HG03095 (cell line): ENCODE measurements around the gene GPR137B.
"Not testable (repeated sequence)": the region's sequence is repeated elsewhere in the genome, so short reads cannot be mapped to it uniquely, and the experiment has no call there.

Source experiments
- ATAC-seq: cut with Tn5 transposase; IDR thresholded peaks from one replicate; pipeline ENCODE4 v1.9.1; 2021; ENCODE audit warnings: moderate library complexity; ENCODE audit not compliant: unreplicated experiment

The GPR137B gene

GRCh38 chr1:236144033-236144432 is 1.7 kb downstream of the GPR137B start:
- ATAC-seq: no peak

DNA sequence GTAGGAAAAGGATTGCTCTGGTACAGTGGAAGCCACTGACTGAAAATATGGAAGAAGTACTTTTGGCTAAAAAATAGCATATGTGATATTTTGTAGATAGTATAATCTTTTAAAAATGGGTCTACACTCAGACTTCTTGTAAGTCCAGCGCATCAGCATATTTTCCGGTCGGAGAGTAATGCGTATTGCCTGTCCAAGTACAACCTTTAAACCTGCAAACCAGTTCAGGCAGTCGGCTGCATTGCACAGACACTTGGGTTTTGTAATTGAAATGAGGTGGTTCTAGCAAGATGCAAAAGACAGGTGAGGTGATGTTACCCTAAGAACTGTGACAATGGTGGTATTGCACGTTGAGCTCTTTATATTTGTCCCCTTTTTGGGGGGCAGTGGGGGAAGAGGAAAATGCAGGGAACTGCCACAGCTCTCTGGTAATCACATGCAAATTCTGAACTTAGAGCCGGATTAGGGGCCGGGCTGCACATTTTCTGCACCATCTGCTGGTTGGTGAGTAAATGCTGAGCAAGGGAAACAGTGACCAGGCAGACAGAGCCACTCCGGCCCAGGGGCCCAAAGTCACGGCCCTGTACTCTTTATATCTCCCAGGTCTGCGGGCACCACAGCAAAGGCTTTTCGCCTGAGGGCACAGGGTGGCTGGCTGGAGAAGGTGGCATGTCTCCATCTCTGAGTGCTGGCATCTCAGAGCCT is 2.3 kb downstream of the GPR137B start:
- ATAC-seq: peak; percentile 28

GRCh38 chr1:236147068-236147467 is 4.7 kb downstream of the GPR137B start:
- no peak for ATAC-seq

DNA sequence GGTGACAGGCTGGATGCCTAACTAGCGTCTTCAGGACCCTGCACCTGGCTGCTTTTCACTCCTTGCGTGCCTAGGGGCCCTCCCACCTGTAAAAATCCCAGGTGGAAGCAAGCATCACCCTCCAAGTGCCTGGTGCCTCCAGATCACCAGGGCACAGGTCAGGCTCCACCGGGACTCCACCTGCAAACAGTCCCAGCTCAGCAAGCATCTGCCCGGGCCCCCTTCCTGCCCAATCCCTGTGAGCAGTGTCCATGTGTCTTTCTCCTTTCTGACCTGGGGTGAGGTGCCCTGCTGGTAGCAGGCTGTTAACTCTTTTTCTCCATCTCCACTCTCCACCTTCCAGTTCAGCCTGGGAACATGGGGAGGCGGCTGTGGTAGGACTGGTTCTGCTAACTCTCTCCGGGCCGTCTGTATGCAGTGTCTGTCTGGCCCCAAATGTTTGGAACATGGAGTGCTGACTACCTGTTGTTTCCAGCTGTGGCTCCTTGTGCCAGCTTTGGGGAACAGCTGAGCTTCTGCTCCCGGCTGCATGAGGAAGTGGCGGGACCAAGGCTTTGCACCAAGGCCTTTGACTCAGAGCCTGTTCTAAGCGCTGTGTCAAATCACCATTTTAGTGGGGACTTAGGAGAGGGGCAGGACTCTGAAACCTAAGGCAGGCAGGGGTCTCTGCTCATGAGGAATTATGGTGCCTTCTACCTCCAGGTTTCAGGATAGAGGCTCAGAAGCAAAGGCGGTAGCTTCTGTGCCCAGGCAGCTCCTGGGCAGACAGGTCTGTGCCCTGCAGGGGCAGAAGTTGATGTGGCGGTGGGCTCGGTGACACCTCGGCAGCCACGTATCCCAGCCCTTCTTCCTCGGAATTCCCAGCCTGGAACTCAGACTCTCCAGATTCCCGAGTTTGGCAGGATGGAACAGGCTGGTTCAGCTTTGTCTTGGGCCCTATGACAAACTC is 5.5 kb downstream of the GPR137B start:
- ATAC-seq: no peak

DNA sequence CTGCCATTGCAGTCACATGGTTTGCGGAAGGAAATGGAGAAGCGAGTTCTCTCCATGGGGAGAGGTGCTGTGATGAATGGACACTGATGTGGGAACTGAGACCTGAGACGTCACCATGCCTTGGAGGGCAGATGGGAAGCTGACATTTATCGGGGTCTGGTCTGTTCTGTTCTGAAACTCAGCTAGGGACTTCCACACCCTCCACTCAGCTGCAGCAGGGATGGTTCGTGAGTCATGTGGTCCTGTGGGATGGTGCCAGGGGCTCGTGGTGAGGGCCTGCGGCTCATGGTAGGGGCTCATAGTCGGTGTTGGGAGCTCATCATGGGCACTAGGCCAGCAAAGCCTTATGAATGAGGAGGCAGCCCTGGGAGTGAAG is 6.1 kb downstream of the GPR137B start:
- ATAC-seq: no peak

DNA sequence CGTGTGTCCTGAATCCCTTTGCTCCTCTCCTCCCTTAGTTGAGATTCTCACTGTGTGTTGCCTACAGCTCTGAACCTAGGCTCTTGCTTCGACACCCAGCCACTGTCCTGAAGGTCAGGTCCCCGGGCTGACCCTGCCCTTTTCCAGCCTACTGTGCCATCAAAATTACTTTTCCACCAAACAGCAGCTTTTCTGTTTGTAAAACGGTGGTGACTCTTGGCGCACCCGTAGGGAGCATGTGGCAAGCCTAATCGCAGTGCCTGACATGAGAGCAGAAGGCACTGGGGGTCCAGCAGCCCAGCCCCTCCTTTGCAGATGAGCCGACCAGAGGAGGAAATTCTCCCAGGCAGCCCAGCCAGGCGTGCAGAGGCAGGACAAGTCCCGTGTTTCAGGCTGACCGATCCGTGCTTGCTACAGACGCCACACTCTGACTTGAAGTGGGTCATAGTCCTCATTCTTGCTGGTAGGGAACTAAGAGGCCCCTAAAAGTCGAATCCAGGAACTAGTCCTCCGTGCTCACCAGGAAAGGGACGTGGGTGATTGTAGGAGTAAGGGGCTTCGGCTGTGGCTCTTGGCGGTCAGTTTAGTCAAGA is 6.8 kb downstream of the GPR137B start:
- ATAC-seq: no peak

DNA sequence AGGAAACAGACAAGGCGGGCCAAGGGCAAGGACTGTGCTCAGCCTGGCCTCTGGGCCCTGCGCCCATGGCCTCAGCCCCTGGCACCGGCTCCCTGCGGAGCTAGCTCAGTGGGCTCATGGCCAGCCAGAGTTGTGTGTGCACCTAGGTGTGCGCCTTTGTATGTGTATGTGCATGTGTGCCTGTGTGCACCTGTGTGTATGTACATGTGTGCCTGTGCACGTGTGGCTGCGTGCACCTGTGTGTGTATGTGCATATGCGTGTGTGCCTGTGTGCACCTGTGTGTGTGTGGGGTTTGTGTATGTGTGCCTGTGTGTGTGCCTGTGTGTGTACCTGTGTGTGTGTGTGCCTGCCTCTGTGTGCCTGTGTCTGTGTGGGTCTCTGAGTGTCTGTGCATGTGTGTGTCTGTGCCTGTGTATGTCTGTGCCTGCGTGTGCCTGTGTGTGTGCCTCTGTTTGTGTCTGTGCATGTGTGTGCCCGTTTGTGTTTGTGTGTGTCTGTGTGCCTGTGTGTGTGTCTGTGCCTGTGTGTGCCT is 7.4 kb downstream of the GPR137B start:
- no peak for ATAC-seq

- no peak for ATAC-seq
These were observed 8.1 kb downstream of the GPR137B start for GRCh38 chr1:236150311-236150955.

- no peak for ATAC-seq
These were observed 8.6 kb downstream of the GPR137B start for GRCh38 chr1:236150986-236151385.

DNA sequence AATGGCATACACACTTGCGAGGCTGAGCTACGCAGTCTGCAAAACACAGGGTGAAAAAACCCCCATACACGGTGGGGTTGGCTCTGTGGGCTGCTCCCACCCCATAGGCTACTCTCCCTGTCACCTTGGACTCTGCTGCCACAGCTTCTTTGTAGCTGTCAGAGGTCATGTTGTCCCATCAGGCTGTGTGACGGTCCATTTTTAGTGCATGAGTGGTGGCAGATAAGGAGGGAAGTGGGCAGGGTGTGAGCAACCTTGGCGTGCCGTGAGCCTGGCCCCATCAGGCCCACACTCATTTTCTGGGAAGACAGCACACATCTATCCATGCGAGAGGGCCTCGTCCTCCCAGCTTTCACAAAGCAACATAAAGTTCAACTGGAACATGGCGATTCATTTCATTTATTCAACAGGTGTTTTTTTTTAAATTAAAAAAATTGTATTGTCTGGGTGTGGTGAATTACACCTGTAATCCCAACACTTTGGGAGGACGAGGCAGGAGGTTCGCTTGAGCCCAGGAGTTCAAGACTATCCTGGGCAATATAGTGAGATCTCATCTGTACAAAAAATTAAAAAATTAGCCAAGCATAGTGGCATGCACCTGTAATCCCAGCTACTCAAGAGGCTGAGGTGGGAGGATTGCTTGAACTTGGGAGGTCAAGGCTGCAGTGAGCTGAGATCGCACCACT is 9.5 kb downstream of the GPR137B start:
- ATAC-seq: no peak

GRCh38 chr1:236154126-236154525 is 11.8 kb downstream of the GPR137B start:
- no peak for ATAC-seq

DNA sequence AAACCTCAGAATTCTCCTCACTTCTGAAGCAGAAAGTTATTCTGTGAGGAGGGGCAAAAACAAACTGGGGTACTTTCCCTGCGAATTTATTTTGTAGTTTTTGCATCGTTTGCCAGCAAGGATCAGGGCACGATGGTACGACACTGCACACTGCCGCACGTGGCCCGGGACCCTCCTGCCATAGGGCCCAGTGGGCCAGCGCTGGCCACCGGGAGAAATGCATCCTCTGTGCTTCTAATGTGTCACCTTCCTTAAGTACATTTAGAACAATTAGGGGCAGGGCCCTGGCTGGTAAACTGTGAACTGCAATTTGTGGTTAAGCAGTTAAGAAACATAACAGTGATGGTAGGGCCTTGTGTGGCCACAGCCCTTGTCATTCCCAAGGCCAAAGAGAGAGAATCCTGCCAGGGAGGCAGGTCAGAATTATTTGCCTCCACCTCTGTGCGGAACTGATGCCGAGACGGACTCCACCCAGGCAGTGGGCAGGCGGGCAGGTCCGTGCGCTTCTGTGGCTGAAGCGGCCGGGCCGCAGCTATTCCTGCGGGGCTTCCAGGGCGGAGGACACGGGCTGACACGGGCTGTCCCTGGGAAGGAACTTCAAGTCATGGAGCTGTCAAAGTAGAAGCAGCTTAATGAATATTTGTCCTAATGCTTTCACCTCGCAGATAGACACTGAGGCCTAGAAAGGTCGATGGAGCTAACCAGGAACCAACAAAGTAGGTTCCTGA is 12.5 kb downstream of the GPR137B start:
- ATAC-seq: no peak

DNA sequence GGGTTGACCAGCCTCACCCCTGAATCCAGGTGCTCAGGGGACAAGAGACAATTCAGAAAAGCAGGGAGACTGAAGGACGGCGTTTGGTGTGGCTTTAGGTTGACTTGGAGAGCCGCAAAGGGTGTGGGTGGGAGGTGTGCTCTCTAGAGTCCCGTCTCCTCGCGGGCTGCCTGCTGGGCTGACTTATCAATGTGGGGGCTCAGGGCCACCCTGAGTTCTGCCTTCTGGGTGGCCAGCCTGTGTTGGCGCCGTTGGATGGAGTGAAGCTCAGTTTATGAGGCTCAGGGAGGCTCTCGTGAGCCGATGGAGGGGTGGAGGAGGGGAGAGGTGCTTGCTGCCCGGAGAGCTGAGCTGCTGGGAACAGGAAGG is 13.0 kb downstream of the GPR137B start:
- ATAC-seq: no peak

- no peak for ATAC-seq
These were observed 13.6 kb downstream of the GPR137B start for GRCh38 chr1:236155841-236156503.

- ATAC-seq: peak; percentile 82
These were observed 14.3 kb downstream of the GPR137B start for GRCh38 chr1:236156512-236157208.

DNA sequence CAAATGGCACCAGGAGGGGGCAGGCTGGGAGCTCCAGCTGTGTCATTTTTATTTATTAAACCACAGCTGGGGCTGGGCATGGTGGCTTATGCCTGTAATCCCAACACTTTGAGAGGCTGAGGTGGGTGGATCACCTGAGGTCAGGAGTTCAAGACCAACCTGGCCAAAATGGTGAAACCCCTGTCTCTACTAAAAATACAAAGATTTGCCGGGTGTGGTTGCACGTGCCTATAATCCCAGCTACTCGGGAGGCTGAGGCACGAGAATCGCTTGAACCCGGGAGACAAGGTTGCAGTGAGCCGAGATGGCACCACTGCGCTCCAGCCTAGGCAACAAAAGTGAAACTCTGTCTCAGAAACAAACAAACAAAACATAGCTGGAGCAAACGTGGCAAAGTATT is 15.7 kb downstream of the GPR137B start:
- not testable (repeated sequence) for ATAC-seq

DNA sequence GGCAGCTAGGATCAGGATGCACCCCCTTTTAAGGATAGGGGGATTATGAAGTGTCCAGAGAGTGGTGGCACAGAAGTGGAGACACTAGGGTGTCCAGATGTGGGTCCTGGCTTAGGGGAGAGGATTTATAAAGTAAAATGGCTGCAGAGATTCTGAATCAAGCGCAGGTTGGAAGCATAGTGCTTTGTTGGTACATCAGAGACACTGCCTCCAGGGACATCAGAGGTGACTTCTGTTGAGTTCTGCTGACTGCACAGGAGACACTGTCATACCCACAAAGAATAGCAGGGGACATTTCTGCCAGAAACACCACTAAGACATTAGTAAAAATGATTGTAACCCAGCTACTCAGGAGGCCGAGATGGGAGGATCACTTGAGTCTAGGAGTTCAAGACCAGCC is 16.4 kb downstream of the GPR137B start:
- no peak for ATAC-seq

DNA sequence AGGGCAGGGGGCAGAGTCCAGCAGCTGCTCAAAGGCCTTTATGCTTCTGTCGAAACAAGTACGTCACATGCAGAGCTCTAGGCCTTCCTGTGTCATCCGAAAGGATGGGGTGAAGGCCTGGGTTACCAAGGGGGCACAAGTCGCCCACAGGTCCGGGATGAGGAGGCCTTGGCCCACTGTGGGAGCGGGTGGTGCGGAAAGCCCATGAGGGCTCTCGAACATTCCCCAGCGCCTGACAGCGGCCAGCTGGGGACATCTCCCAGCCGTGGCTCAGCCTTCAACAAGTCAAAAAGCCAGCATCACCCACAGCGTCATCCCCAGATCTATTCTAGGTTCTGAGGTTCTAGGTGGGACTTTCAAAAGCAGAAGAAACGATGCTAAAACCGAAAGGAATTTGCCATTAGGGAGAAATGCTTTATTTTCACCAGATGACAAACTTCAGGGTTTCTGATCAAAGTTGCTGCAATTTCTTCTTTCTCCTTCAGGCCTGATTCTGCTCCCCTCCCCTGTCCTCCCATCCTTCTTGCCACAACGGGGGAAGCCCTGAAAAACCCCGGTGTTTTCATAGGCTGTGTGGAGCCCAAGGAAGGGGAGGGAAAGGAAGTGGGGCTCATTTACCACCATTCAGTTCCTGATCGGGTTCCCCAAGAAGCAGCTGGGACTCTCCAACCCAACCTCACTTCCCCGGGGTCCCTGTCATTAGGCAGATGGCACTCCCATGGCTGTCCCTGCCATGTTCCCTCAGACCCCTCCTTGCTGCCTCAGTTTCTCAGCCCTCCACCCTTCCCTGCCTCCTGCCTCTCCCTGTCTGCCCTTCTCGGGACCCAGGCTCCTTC is 17.6 kb downstream of the GPR137B start:
- ATAC-seq: peak; percentile 37
